ENCODE measurements around the gene ATF7.
"Not testable (repeated sequence)": the region's sequence is repeated elsewhere in the genome, so short reads cannot be mapped to it uniquely, and the experiment has no call there.

The ATF7 gene

DNA sequence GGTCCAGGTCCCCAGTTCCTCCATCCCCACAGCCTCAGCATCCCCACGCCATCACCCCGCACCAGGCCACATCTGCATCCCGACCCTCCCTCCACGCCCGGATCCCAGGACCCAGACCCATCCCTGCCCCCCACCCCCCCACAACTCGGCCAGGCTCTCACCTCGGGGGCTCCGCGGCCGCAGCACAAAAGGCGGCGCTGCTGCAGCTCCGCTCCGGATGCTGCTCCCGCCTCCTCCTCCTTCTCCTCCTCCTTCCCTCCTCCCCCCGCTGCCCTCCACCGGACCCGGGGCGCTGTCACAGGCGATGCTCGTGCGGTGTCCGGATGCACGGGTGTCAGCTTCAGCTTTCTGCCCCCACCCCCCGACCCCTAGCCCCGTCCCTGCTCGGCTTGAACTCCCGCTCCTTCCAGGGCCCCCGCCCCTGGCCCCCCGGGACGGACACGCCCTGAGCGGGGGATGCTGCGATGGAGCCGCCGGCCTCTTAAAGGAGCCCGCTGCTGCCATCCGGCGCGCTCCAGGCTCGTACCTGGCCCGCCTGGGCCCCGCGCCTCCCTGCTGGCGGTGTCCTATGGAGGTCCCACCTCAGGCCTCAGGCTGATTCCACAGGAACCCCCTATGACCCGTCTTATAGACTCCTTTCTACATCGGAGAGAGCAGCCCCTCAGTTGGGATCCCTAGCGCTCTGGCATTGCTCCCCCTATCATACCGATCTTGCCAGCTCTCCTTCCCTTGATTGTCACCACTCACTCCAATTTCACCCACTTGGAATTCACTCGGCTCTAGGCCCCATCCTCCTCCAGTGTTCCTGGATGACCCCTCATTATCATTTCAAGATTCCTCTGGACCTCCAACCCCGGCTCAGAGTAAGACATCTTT, 126.7 kb downstream of the ATF7 start, which contains the start of gene MAP3K12:
MAP3K12 (minus strand) TSS at position 193 of the 876 bp plus-strand sequence. CDS start 12,067 bp downstream, outside the sequence.
- DNase-seq: peak; percentile 63

DNA sequence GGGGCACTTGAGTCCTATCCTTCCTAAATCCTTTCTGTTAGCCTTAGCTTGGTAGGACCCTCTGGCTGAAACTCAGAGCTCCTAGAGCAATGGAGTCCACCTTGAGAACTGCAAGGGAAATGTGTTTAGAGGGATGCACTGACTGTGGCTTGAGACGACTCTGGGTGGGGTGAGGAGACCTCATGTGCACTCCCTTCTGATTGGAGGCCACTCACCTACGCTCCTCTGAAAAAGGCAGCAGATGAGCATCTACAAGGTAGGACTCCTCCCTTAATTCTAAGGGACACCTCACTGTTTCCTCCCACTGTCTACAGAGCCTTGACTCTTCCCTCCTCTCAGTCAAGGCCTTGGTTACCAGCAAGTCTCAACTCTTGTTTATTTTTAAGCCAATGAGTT, 127.9 kb downstream of the ATF7 start:
- no peak for DNase-seq

DNA sequence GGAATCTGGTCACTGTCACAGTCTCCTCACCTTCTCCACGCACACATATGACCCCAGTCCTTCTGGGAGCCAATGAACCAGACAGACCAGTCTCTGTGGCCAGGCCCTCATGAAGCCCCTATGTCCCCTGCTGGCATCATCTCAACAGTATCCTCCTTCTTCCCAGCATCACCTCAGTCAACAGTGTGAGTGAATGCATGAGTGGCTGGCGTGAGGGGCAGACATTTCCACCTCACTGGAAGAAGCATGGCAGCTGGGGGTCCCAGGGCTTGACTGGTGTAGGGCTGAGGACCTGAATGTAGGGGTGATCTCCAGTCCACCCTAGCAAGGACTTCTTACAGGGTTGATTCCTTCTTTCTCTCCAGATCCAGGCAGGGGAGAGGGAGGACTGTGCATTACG, 128.7 kb downstream of the ATF7 start:
- no peak for DNase-seq

DNA sequence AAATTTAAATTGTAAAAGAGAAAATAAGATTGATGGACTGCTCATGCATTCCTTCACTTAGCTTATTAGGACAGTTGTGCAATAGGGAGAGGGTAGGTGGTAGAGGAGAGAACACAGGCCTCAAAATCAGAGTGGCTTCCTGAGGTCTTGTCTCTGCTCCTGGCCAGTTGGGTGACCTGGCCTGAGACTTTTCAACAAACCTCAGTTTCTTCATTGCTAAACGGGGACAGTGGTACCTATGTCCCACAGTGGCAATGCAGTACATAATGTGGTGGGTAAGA, 129.5 kb downstream of the ATF7 start:
- no peak for DNase-seq

DNA sequence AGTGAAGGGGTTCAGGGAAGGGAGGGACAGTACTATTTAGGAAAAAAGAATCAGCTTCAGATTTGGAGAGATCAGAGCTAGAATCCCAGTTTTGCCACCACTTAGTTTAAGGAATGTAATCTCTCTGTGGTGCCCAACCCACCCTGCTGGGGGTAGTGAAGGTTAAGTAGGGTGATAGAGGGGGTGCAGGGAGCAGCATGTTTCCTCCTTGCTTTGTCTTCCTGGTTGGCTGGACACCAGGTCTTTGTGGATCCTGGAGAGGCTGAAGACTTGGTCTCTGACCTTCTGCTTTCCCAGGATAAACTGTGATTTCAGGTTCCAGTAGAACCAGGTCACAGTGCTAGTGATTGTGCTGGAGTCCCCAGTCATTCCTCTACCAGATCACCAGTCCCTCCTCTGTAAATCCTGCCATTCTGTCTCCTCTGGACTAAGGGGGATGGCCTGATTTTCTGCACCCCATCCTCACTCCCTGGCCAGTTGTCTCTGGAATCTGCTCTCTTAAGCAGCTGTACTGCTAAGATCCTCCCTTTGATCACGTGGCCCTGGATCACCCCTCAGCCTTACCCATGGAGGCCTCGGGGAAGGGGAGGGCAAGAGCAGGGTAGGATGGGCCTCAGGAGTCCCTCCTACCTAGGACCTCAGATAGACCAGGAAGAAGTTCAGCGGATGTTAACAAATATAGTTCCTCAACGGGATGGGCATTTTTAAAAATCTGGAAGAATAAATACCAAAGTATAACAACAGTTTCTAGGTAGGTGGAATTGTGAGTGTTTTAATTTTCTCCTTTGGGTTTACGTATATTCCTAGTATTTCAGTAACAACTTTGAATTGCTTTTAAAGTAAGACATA, 130.1 kb downstream of the ATF7 start:
- no peak for DNase-seq

DNA sequence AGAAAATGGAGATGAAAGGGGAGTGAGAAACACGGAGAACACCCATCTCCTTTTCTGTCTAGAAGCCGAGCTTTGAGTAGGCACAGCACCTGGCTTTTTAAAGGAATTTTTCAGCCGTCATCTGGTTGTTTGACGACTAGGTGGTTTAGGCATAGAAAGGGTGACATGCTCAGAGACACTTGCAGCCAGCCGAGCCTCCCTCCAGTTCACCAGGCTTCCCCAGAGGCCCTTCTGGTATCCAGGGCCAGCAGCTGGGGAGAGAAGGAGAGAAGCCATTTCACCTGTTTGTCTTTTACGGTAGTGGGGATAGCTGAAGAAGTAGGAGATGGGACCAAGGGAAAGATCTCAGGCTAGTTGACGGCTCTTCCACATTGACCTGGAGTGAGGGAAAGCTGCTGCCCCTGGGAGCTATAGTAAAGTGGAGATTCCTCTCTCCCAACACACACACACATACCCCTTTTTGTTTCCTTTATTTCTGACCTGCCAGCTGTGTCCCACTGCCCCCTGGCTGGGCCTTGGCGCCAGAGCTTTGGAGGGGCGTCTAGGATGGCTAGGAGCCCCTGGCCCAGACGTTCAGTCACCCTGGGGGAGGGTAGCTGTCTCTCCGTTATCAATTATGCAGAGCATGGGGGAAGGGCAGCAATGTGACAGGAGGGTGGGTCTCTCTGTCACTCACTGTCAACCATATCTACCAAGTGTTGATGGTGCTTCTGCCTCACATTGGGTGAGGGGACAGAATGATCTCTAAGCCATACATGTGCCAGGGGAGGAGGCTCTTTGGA, 132.4 kb downstream of the ATF7 start:
- DNase-seq: no peak

DNA sequence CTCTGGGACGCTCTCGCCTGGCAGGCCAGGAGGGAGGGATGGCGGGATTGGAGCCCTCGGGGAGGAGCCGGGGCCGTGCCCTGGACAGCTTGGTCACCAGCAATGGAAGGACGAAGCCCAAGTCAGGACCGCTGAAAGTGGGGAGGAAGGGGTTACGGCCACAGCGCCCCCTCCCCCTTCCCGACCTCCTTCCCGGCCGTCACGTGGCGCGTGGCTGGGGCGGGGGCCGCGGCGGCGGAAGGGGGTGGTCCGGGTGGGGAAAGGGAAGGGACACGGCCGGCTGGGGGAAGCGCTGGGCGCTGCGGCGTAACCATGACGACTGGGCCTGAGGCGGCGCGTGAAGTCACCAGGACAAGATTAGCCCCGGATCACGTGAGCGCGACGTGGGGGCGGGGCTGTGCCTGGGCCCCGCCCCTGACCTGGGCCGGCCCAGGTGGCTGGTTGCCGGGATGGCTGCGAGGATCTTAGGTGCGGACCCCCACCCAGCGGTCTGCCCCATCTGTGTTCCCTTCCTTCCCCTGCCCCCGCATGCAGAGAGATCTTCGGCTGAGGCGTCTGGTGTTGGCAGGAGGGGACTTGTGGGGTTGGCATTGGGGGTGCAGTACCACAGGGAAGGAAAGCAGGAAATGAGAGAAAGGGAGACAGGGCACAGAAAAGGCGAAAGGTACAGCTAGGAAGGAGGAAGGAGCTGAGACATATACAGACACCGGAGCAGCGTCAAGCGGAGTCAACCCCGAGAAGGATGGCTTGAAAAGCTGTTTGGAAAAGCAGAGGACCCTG, 133.2 kb downstream of the ATF7 start:
- peak; percentile 85 for DNase-seq

DNA sequence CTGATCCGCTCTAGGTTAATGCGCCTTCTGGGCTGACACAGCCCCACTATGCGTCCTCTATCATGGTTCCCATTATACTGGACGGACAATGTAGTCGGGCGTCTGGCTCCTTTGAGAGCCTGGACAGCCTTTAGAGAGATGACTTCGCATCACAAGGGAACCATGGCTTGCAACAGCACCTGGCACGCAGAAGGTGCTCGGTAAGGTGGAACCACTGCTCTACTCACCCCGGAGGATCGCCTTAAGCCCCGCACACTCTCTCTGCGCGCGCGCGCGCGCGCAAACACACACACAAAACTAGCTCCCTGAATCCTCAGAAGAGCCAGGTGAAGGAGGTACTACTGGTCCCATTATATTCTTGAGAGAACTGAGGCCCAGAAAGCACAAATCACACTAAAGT, 134.0 kb downstream of the ATF7 start:
- no peak for DNase-seq

DNA sequence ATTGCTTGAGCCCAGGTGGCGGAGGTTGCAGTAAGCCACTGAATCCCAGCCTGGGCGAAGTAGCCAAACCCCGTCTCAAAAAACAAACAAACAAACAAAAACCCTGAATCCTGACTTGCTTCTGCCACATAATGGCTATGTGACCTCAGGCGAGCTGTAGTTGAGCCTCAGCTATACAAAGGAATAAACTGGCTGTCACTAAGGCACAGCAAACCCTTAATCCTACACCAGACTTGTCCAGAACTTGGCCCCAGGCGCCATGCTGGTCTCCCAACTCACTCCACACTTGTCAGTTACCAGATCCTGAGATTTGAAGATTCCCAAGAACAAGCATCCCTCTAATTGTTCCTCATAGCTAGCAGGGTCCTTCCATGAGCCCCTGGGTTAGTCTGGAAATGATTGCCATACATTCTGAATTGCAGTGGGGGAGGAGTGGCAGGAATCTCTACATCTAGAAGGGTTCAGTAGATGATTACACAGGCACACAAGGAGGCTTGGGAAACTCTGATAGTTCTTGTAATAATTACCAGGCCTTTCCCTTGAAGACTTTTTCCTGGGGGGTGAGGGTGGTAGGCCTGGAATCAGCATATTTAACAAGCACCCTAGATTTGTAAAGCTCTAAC, 136.8 kb downstream of the ATF7 start:
- no peak for DNase-seq

DNA sequence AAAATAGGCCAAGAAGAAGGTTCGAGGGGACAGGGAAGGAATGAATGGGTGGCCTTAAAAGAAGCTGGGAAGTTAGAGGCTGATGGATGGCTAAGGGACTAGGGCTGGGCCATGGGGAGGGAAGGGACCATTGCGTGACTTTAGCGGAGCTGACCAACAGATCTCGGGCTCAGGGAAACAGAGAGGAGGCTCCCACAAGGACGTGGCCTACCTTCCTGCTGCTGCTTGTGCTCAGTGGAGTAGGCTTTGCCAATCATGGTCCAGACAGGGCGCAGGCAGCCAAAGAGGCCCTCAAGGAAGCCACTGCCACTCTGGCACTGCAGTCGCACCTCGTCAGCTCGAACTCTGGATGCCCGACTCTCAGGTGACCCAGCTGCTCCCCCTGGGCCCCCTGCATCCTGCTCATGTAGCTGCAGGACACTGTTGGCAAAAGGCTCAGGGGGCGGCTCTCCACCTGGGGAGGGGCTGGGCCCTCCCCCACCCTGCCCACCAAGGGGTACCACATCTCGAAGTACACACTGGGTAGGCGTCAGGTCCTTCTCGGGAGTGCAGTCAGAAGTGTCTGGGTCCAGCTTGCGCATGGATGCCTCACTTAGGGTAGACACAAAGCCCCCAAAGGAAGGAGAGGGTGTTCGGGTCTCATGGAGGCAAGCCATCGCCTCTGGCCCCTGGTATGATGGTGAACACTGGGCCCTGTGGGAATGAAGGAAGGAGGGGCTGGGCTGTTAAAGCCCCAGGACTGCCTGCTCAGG, 139.3 kb downstream of the ATF7 start:
- no peak for DNase-seq

DNA sequence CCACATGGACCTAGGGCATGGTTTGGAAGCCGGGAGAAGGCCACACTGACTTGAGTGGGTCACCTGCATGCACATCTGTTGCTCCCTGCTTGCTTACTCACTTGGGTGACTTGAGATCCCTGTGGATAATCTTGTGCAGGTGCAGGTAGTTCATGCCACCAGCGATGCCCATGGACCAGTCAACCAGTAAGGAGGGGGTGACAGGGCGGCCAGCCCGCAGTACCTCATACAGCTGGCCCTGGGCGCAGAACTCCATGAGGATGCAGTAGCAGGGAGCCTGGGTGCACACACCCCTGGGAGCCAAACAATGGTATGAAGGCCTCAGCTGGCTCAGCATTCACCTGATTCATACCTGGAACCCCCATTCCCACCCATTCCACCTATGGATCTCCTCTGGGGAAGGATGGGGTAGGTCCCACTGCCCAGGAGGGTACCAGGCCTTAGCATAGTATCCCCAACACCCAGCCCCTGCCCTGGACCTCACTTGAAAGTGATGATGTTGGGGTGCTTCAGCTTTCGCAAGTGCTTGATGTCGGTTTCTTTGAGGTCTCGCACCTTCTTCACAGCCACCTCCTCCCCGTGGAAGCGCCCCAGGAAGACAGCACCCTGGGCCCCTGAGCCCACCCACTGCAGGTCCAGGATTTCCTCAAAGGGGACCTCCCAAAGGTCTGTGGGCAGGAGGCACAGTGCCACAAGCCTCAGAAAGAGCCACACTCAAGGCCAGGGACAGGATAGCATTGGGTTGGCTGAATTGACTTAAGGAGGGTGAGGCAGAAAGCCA, 140.0 kb downstream of the ATF7 start:
- DNase-seq: no peak

DNA sequence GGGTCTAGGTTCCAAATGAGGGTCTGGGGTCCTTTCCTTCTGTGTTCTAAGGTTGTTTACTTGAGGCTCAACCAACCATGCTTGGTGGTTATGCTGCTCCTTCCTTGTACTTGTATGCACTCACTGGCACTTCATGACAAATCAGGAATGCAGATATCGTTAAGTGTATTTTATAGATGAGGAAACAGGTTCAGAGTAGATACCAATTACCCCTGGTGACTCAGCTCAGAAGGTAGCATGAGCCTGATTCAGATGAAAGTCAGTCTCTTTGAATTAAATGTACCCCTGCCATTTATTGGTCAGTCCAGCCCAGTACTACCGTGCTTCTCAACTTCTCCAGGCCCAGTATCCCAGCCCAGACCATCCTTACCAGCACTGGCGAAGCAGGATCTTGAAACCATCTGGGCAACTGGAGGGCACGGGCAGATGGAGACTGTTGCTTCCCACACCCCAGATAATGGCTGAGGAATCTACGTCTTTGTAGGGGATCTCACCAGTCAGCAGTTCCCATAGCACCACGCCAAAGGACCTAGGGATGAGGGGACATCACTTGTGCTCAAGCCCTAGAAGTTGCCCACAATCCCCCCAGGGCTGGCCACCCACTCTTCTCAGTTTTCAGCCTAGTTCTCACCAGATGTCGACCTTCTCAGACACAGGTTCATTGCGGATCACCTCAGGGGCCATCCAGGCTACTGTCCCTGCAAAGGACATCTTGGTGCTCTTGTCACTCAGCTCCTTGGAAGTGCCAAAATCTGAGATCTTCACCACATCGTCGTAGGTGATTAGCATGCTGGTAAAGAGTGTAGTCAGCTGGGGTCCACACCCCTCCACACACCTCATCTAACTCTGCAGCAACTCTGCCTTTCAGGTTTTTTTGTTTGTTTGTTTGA, 141.3 kb downstream of the ATF7 start:
- no peak for DNase-seq

DNA sequence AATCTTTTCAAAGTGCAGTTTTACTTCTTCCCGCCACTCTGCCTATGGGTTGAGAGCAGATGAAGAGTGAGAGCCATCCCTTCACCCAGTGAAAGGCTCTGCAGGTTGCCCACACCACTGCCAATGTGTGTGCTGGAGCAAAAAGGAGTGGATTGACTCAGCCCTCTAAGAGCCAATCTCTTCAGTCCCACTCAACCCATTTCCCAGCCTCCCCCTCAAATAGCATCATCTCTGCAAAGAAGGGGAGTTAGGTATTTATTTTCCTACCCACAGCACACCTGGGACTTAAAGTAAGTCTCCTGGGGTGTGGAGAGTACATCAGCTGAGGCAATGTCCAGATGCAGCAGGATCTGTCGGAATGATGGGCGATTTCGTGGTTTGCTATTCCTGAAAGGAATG, 142.2 kb downstream of the ATF7 start:
- no peak for DNase-seq

DNA sequence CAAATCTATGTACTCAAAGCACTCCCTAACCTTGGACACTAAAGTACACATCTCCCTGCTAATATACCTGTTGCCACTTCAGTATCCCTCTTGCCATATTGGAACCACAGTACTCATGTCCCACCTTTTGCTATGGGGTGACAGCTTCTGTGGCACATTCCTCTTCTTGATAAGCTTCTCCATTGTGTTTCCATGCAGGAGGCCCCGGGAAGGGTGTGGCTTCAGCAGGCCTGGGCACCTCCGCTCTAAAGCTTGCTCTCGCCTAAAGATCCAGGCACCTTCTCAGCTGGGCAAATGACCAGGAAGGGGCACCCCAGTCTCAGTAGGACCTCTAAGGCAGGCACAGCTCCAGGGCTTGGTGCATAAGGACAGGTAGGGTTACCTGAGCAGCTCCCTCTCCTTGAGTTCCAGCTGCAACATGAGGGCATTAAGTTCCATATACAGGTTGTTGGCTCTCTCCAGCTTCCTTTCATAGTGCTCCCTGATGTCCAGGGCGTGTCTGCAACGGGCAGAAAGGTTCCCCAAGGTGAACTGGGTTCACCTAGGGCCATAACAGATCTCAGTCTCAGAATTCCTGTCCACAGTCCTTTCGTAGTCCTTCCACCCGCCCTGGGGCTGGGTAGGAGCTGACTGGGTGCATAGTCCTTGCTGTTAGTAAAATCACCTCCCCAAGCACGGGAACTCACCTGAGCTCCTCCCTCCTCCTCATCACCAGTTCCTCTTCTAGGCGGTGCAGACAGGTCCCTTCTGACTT, 142.8 kb downstream of the ATF7 start:
- DNase-seq: no peak

DNA sequence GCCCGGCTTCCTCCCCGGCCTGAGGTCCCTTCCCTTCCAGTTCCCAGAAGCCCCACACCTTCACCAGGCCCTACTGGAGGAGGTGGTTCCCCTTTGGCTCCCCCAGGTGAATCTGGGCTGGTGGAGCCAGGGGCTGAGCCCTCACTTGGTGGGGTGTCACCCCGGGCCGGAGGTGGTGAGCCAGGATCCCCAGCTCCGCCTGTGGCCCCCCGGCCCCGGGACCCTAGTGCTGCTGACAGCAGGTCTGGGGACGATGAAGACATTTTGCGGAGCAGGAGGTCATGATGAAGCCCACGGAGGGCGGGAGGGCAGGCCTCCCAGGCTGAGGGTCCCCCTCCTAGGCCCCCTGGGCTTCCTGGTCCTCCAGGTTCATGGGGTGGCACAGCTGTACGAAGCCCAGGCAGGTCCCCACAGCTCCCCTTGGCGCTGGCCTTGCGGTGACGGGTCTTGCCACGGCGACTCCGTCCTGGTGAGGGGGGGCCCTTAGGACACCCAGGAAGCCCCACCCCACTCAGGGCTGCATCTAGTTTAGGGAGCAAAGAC, 143.5 kb downstream of the ATF7 start:
- no peak for DNase-seq

DNA sequence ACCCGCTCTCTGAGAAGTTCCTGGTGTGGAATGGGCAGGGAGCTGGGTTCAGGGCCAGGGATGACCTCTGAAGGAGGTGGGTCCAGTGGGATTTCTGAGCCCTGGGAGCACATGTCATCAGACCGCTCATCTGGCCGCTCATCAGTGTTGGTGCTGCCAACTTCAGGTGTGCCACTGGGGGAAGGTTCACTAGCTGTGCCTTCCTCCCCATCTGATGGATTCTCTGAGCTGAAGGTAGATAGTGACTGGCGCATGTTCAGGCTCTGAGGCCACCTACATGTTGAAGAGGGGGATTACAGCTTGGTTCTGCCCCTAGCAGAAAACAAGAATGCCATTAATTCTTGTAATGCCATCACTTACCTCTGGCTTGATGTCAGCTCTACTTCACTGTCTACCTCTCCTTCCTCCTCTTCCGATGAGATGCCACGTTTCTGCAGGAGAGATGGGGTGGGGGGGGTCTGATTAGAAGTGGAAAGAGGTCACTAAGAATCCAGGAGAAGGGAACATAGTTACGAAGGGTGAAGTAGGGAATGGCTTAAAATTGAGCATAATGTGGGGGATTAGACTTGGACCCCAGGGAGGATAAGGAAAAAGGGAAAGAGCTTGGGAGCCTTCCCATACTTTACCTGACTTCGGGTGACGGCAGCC, 144.1 kb downstream of the ATF7 start:
- DNase-seq: no peak

DNA sequence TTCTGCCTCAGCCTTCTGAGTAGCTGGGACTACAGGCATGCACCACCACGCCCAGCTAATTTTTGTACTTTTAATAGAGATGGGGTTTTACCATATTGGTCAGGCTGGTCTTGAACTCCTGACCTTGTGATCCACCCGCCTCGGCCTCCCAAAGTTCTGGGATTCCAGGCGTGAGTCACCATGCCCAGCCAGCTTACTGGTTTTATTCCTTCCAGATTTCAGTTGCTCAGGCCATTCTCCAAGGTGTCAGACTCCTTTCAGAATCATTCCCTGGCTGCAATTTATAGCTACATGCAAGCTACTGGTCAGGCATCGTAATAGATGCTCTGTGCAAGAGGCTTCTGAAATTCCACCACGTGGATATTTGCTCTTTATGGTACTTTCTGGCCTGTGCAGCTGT, 144.7 kb downstream of the ATF7 start:
- not testable (repeated sequence) for DNase-seq
